ENCODE measurements around the gene FGD6. TPM values are rescaled to one million over a fixed set of nuclear protein-coding genes. Genes with fewer than 3 reads are reported as not detected.

The FGD6 gene
- total and polyA plus RNA-seq, 2 donors (not counting 1 experiment from before 2014, with no cell fraction given): 1.2 to 8.4 TPM

GRCh38 chr12:95164656-95165055 is 52.6 kb downstream of the FGD6 start:
- WGBS (ENCODE audit: insufficient coverage): no CpG with 5 or more reads among the region's 2 CpGs

DNA sequence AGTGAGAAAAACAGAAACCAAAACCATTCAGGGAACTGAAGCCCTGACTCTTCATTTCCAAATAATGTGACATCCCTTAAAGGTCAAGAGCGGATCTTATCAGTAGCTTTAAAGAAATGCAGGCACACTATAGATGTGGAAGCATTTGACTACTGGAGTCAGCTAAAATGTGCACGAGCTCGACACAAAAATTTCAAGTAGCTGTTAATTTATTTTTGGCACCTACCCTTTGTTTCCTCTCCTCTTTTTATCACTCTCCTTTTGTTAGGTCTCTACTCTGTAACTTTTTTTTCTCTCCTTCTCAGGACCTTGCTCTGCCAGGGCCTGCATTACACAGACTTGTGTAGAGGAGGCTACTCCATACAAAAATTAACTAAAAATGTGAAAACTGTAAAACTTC is 58.3 kb downstream of the FGD6 start:
- no peaks in the 10 kb centered on the region for H3K79me2 ChIP-seq (ENCODE audit: control insufficient read depth, insufficient read depth, low read length)
- CTCF ChIA-PET: no interaction called here

More at GRCh38 chr12:95164656-95165055, 52.6 kb downstream of the FGD6 start:
- H3K27me3 ChIP-seq (replicated peaks in 1 of 4; ENCODE audit: control extremely low read depth in 1 of 4, control insufficient read depth in 3 of 4, insufficient read depth in 4 of 4, low read length in 3 of 4): no peaks in the 10 kb centered on the region
- no peak overlapping the region for H3K27ac ChIP-seq (ENCODE audit: low read length in 2 of 2)
- Mint-ChIP-seq H3K27me3 (no peaks in the 10 kb centered on the region), H3K9me3 (ENCODE audit: insufficient read depth) (no peaks in the 10 kb centered on the region), H3K4me1 (no peaks in the 10 kb centered on the region), H3K27ac (no peak overlapping the region), H3K4me3 (no peak overlapping the region)
- no peak overlapping the region for H2AFZ ChIP-seq (ENCODE audit: insufficient read depth, low read depth, low read length, poor library complexity, severe bottlenecking)
- DNase-seq (no peak), ATAC-seq (ENCODE audit: low read depth) (no peak)
- H3K4me1 ChIP-seq (ENCODE audit: control insufficient read depth in 2 of 2, insufficient read depth in 2 of 2, low read length in 2 of 2): no peaks in the 10 kb centered on the region
- no peaks in the 10 kb centered on the region for H3K36me3 ChIP-seq (replicated peaks in 1 of 2; ENCODE audit: control extremely low read depth in 1 of 2, control insufficient read depth in 1 of 2, extremely low read depth in 1 of 2, insufficient read depth in 2 of 2, low read length in 1 of 2)
- intact Hi-C loops (cut with micrococcal nuclease): no loop called here
- no peaks in the 10 kb centered on the region for H4K20me1 ChIP-seq (ENCODE audit: control insufficient read depth, insufficient read depth, low read length, poor library complexity, severe bottlenecking)
- TF ChIP-seq, protein P1, sequence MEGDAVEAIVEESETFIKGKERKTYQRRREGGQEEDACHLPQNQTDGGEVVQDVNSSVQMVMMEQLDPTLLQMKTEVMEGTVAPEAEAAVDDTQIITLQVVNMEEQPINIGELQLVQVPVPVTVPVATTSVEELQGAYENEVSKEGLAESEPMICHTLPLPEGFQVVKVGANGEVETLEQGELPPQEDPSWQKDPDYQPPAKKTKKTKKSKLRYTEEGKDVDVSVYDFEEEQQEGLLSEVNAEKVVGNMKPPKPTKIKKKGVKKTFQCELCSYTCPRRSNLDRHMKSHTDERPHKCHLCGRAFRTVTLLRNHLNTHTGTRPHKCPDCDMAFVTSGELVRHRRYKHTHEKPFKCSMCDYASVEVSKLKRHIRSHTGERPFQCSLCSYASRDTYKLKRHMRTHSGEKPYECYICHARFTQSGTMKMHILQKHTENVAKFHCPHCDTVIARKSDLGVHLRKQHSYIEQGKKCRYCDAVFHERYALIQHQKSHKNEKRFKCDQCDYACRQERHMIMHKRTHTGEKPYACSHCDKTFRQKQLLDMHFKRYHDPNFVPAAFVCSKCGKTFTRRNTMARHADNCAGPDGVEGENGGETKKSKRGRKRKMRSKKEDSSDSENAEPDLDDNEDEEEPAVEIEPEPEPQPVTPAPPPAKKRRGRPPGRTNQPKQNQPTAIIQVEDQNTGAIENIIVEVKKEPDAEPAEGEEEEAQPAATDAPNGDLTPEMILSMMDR (IDR thresholded peaks at IDR 0.05): no peak
- TF ChIP-seq EZH2 (IDR thresholded peaks at IDR 0.05; ENCODE audit: borderline replicate concordance, insufficient read depth, low read depth, low read length, poor library complexity, severe bottlenecking): no peak
- no peak overlapping the region for H3K4me2 ChIP-seq (replicated peaks; ENCODE audit: low read depth, low read length, poor library complexity, severe bottlenecking)
- no peak overlapping the region for H3K4me3 ChIP-seq (ENCODE audit: control extremely low read depth in 1 of 5, extremely low read depth in 1 of 5, insufficient read depth in 1 of 5, low read depth in 2 of 5, low read length in 4 of 5)
- H3K79me2 ChIP-seq (ENCODE audit: control insufficient read depth, insufficient read depth, low read length): no peaks in the 10 kb centered on the region
- ChIA-PET POLR2A (no interaction called here), CTCF (no interaction called here)
- no peaks in the 10 kb centered on the region for H3K9me3 ChIP-seq (ENCODE audit: control extremely low read depth in 1 of 3, control insufficient read depth in 2 of 3, insufficient read depth in 1 of 3, low read length in 2 of 3)
- H3K9ac ChIP-seq (ENCODE audit: low read length): no peak overlapping the region

More for the DNA sequence above, 58.3 kb downstream of the FGD6 start:
- Histone ChIP-seq H2AFZ (ENCODE audit: insufficient read depth, low read depth, low read length, poor library complexity, severe bottlenecking) (no peak overlapping the region), H3K4me2 (replicated peaks; ENCODE audit: low read depth, low read length, poor library complexity, severe bottlenecking) (no peak overlapping the region), H3K4me1 (ENCODE audit: control insufficient read depth in 2 of 2, insufficient read depth in 2 of 2, low read length in 2 of 2) (no peaks in the 10 kb centered on the region), H3K9me3 (ENCODE audit: control extremely low read depth in 1 of 3, control insufficient read depth in 2 of 3, insufficient read depth in 1 of 3, low read length in 2 of 3) (no peaks in the 10 kb centered on the region), H3K27ac (ENCODE audit: low read length in 2 of 2) (no peak overlapping the region), H3K4me3 (ENCODE audit: control extremely low read depth in 1 of 5, extremely low read depth in 1 of 5, insufficient read depth in 1 of 5, low read depth in 2 of 5, low read length in 4 of 5) (no peak overlapping the region), H4K20me1 (ENCODE audit: control insufficient read depth, insufficient read depth, low read length, poor library complexity, severe bottlenecking) (no peaks in the 10 kb centered on the region), H3K36me3 (replicated peaks in 1 of 2; ENCODE audit: control extremely low read depth in 1 of 2, control insufficient read depth in 1 of 2, extremely low read depth in 1 of 2, insufficient read depth in 2 of 2, low read length in 1 of 2) (no peaks in the 10 kb centered on the region), H3K27me3 (replicated peaks in 1 of 4; ENCODE audit: control extremely low read depth in 1 of 4, control insufficient read depth in 3 of 4, insufficient read depth in 4 of 4, low read length in 3 of 4) (no peaks in the 10 kb centered on the region), H3K9ac (ENCODE audit: low read length) (no peak overlapping the region)
- H3K4me1 Mint-ChIP-seq: no peaks in the 10 kb centered on the region
- ATAC-seq (ENCODE audit: low read depth) (no peak), DNase-seq (no peak)
- no peaks in the 10 kb centered on the region for H3K27me3 Mint-ChIP-seq
- no peak overlapping the region for H3K4me3 Mint-ChIP-seq
- WGBS (ENCODE audit: insufficient coverage): 92% methylated on average over 2 of the region's 3 CpGs
- H3K9me3 Mint-ChIP-seq (ENCODE audit: insufficient read depth): peaks cover 2% of the 10 kb centered on the region
- intact Hi-C loops (cut with micrococcal nuclease): no loop called here
- no peak for TF ChIP-seq EZH2 (IDR thresholded peaks at IDR 0.05; ENCODE audit: borderline replicate concordance, insufficient read depth, low read depth, low read length, poor library complexity, severe bottlenecking)
- TF ChIP-seq, protein P1 (IDR thresholded peaks at IDR 0.05): no peak
- no peak overlapping the region for H3K27ac Mint-ChIP-seq
- POLR2A ChIA-PET: interaction anchor here (0.7 kb wide), 1 partner anchor 58 kb away, joined by 6 read pairs; the partner anchor contains the start of genes FGD6 and VEZT
